Calu3 (cell line): ENCODE measurements around the gene OSBPL7. TPM values are rescaled to one million over a fixed set of nuclear protein-coding genes. Genes with fewer than 3 reads are reported as not detected.

Experiments
- BruUV-seq: library from RNA; stranded (reverse); fragments of 400-500 nt; replicated peaks from 2 replicates; lab custom pipeline; 2021; lab: Mats Ljungman, UMichigan
- CTCF ChIA-PET: fragments of 300-600 bp; sonication (Branson Sonifier 250); formaldehyde crosslinking; loops from one replicate; lab custom pipeline; 2022; ENCODE audit warnings: antibody characterized with exemption; lab: Charles Lee
- DNase-seq: peaks from one replicate; pipeline ENCODE4 v3.0.0; 2022
- H3K27ac Mint-ChIP-seq: one replicate; pipeline ENCODE4 v1.8.0; 2022; ENCODE audit warnings: mixed read lengths; ENCODE audit not compliant: unreplicated experiment
- H3K27me3 Mint-ChIP-seq: one replicate; pipeline ENCODE4 v1.8.0; 2022; ENCODE audit warnings: mixed read lengths; ENCODE audit not compliant: unreplicated experiment
- H3K36me3 Mint-ChIP-seq: one replicate; pipeline ENCODE4 v1.8.0; 2022; ENCODE audit warnings: mild to moderate bottlenecking, moderate library complexity, mixed read lengths; ENCODE audit not compliant: insufficient read depth, unreplicated experiment
- H3K4me1 Mint-ChIP-seq: one replicate; pipeline ENCODE4 v1.8.0; 2022; ENCODE audit warnings: mild to moderate bottlenecking, low read depth, mixed read lengths; ENCODE audit not compliant: unreplicated experiment
- H3K4me3 Mint-ChIP-seq: one replicate; pipeline ENCODE4 v1.8.0; 2022; ENCODE audit warnings: mild to moderate bottlenecking, low read depth, moderate library complexity, mixed read lengths; ENCODE audit not compliant: unreplicated experiment
- H3K9me3 Mint-ChIP-seq: one replicate; pipeline ENCODE4 v1.8.0; 2022; ENCODE audit warnings: low read depth, mixed read lengths; ENCODE audit not compliant: unreplicated experiment
- intact Hi-C: fragments of 100-400 bp; cut with micrococcal nuclease; formaldehyde crosslinking; loops from one replicate; pipeline ENCODE4 v1.10.0; 2022; ENCODE audit not compliant: unreplicated experiment
- total RNA-seq: library from RNA; stranded (reverse); gene quantifications from 2 replicates; pipeline ENCODE4 v1.2.3, GENCODE V29; 2022
- TF ChIP-seq, protein P1 (sequence below): fragments of 200-600 bp; IDR thresholded peaks from one replicate; pipeline ENCODE4 v1.8.0; 2022; ENCODE audit warnings: antibody characterized with exemption; ENCODE audit not compliant: unreplicated experiment

Gene OSBPL7
- total RNA-seq, 1 experiment from 2014 or later, result 58.4 TPM

DNA sequence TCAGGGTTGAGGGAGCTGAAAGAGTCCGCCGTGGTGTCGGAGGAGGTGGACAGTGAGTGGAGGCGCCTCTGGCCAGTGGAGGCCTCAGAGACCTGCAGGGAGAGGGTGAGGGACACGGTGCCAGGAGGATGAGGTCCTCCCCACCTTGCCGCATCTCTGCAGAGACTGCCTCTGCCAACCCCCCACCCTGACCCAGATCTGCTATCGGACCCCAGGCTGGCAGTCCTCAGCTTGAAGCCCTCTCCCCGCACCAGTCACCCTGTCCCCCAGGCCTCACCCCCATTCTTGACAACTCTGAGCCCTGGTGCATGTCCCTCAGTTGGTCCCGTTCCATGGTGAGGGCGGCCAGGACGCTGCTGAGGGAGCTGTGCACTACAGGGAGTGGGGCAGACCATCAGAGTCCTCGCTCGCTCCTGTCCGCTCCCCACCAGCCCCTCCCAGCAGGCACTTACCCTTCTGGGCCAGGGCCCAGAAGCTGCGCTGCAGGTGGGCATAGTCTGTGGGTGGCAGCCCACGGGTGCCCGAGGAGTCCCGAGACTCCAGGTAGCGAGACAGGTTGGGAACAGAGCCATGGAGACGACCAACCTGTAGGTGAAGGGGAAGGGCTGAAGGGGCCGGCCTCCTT lies 5.4 kb downstream of the OSBPL7 start:
- Mint-ChIP-seq H3K27ac (no peak overlapping the region), H3K4me3 (no peak overlapping the region), H3K36me3 (peaks cover 48% of the 10 kb centered on the region), H3K27me3 (no peaks in the 10 kb centered on the region), H3K9me3 (no peaks in the 10 kb centered on the region), H3K4me1 (peaks cover 29% of the 10 kb centered on the region)
- CTCF ChIA-PET, result no interaction called here
- intact Hi-C loops, result no loop called here
- BruUV-seq, result no TSS peak
- TF ChIP-seq, protein P1, sequence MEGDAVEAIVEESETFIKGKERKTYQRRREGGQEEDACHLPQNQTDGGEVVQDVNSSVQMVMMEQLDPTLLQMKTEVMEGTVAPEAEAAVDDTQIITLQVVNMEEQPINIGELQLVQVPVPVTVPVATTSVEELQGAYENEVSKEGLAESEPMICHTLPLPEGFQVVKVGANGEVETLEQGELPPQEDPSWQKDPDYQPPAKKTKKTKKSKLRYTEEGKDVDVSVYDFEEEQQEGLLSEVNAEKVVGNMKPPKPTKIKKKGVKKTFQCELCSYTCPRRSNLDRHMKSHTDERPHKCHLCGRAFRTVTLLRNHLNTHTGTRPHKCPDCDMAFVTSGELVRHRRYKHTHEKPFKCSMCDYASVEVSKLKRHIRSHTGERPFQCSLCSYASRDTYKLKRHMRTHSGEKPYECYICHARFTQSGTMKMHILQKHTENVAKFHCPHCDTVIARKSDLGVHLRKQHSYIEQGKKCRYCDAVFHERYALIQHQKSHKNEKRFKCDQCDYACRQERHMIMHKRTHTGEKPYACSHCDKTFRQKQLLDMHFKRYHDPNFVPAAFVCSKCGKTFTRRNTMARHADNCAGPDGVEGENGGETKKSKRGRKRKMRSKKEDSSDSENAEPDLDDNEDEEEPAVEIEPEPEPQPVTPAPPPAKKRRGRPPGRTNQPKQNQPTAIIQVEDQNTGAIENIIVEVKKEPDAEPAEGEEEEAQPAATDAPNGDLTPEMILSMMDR, result no peak
- DNase-seq, result no peak

DNA sequence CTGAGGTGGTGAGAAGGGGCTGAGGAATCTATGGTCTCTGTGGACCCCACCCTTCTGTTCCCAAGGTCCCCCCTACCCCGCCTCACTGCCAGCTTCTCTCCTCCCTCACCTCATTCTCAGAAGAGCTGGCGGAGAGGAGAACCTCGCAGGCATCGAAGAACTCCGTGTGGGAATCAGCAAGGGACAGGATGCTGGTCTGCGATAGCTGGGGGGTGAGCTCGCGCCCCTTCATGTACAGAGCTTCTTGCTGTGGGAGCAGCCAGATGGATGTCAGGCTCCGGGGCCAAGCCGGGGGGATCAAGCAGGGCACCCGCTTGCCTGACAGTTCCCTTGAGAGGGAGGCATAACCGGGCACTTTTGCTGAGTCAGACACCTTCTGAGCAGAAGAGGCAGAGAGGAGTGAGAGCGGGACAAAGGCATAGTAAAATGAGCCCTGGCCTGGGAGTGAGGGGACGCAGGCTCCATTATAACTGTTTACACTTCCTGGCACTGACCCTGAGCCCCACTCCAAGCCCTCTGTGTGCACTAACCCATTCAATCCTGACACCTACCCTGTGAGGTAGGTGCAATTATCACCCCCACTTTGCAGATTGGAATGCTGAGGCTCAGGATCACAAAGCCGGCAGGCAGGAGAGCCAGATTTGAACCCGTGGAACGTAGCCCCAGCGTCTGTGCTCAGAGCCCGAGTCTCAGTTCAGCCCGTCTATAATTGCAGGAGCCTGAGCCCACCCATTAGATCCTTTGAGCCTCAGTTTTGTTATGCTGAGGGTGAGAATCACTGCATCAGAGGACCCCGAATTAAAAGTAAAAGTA lies 6.3 kb downstream of the OSBPL7 start:
- Mint-ChIP-seq H3K9me3 (no peaks in the 10 kb centered on the region), H3K27ac (no peak overlapping the region), H3K4me3 (no peak overlapping the region), H3K4me1 (peaks cover 30% of the 10 kb centered on the region), H3K27me3 (no peaks in the 10 kb centered on the region), H3K36me3 (peaks cover 42% of the 10 kb centered on the region)
- no TSS peak for BruUV-seq
- no peak for DNase-seq
- CTCF ChIA-PET, result interaction anchor here (0.7 kb wide), 1 partner anchor 187 kb away, joined by 4 read pairs; no protein-coding TSS in a partner anchor
- intact Hi-C loops, result no loop called here
- TF ChIP-seq, protein P1, result no peak

DNA sequence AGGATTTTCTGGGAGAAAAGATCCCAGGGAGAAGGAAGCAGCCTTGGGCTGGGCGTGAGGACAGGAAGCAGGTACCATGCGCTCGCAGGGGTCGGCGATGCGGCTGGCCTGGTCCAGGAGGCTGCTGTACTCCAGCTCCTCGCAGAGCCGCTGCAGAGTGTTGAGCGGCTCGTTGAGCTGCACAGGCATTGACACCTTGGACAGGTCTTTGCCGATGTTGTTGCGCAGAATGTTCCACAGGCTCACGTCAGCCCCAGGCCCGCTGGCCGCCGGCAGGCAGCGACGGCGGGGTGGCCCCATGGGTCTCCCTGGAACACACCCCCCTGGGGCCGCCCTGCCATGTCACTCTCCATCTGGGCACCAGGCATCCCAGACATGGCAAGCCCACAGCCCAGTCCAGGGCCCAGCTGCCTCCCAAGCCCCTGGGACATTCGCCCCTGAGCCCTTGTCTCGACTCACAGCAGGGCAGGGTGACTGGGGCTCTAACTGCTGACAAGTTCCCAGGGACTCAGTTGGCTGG lies 8.0 kb downstream of the OSBPL7 start:
- H3K27ac Mint-ChIP-seq, result no peak overlapping the region
- DNase-seq, result no peak
- no peaks in the 10 kb centered on the region for H3K27me3 Mint-ChIP-seq
- no TSS peak for BruUV-seq
- CTCF ChIA-PET, result interaction anchor here (0.5 kb wide), 1 partner anchor 558 kb away, joined by 4 read pairs; no protein-coding TSS in a partner anchor
- no peak overlapping the region for H3K4me3 Mint-ChIP-seq
- peaks cover 34% of the 10 kb centered on the region for H3K4me1 Mint-ChIP-seq
- TF ChIP-seq, protein P1, result no peak
- H3K36me3 Mint-ChIP-seq, result peaks cover 43% of the 10 kb centered on the region
- H3K9me3 Mint-ChIP-seq, result no peaks in the 10 kb centered on the region
- intact Hi-C loops, result no loop called here

DNA sequence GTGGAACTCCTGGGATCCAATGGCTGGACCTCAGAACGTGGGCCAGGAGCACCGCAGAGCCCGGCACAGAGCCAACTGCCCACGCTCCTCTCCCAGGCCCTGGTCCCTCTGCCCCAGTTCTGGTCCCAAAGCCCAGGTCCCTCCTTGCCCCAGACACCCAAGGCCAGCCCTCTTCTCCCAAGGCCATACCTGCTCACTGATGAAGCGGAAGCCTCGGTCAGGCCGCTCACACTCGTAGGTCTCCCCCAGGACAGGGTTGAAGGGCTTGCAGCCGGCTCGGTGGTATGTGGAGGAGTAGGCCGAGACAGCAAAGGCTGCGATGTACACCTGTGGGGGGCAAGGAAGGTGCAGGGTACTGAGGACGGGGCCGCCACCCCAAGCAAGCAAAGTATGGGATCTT lies 8.5 kb downstream of the OSBPL7 start:
- no TSS peak for BruUV-seq

More for the DNA sequence above, 8.5 kb downstream of the OSBPL7 start:
- DNase-seq, result no peak
- Mint-ChIP-seq H3K9me3 (no peaks in the 10 kb centered on the region), H3K27ac (no peak overlapping the region), H3K4me3 (no peak overlapping the region), H3K27me3 (no peaks in the 10 kb centered on the region), H3K36me3 (peaks cover 43% of the 10 kb centered on the region), H3K4me1 (peaks cover 34% of the 10 kb centered on the region)
- TF ChIP-seq, protein P1, result no peak
- intact Hi-C loops, result no loop called here
- CTCF ChIA-PET, result no interaction called here
